ENCODE results near the gene CAMK1D. TPM values are rescaled to one million over a fixed set of nuclear protein-coding genes. Genes with fewer than 3 reads are reported as not detected.
A peak's percentile ranks its signal among the peaks of the same experiment; 100 is the strongest.

CAMK1D gene
- total RNA-seq, 1 donor from 2014 or later, result 22.5 TPM

DNA sequence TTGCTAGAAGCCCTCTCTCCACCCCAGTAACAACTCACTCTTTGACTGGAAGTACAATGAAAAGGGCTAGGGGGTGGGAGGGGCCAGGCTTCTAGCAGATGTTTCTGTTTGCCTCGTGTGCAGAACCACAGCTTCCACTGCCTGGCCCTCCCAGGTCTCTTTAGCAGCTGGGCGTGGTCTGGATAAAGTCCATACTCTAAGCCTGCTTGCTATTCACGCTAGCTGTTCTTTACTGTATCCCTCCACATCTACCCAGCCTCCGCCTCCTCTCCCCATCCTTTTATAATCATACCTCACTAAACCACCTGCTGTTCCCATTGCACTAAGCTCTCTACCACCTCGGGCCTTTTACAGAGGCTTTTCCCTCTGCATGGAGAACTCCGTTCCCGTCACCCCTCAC is 288.8 kb downstream of the CAMK1D start:
- DNase-seq (no peak), ATAC-seq (peak in 1 of 2 donors; percentile 21)
- no peak for TF ChIP-seq CTCF (IDR thresholded peaks at IDR 0.05)
- H3K4me1 ChIP-seq, result no peaks in the 10 kb centered on the region
- intact Hi-C loops (cut with DNase I), result no loop called here
- no peaks in the 10 kb centered on the region for H3K9me3 ChIP-seq
- H3K27me3 ChIP-seq (ENCODE audit: low read depth), result no peaks in the 10 kb centered on the region
- no peaks in the 10 kb centered on the region for H3K36me3 ChIP-seq
- no peak overlapping the region for H3K4me3 ChIP-seq
- H3K27ac ChIP-seq, result no peak overlapping the region

DNA sequence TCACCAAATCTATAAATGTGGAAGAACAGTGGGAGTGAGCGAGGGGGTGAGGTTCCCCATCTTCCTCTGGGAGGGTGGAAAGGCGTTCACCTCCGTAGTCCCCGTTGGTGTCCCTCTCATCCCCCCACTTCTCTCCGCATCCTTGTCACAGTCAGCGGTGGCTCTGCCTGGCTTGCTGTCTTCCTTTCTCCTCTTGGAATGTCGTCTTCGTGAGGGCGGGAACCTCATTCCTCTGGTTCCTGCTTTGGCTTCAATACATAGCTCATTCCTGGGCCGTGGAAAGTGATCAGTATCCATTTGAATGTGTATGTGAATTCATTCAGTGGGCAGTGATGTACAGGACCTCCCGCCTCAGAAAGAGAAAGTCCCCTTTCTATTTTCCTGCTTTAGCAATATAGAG is 289.4 kb downstream of the CAMK1D start:
- Histone ChIP-seq H3K9me3 (no peaks in the 10 kb centered on the region), H3K4me1 (no peaks in the 10 kb centered on the region), H3K27me3 (ENCODE audit: low read depth) (no peaks in the 10 kb centered on the region), H3K36me3 (no peaks in the 10 kb centered on the region), H3K4me3 (no peak overlapping the region), H3K27ac (no peak overlapping the region)
- ATAC-seq (no peak), DNase-seq (no peak)
- intact Hi-C loops (cut with DNase I), result no loop called here
- no peak for TF ChIP-seq CTCF (IDR thresholded peaks at IDR 0.05)

- ATAC-seq, result no peak
- DNase-seq, result no peak
- intact Hi-C loops (cut with DNase I), result no loop called here
- Histone ChIP-seq H3K27ac (no peak overlapping the region), H3K4me3 (no peak overlapping the region), H3K27me3 (ENCODE audit: low read depth) (no peaks in the 10 kb centered on the region), H3K36me3 (no peaks in the 10 kb centered on the region), H3K9me3 (no peaks in the 10 kb centered on the region), H3K4me1 (no peaks in the 10 kb centered on the region)
- TF ChIP-seq CTCF (IDR thresholded peaks at IDR 0.05), result no peak
Measured at GRCh38 chr10:12639996-12640944, 290.9 kb downstream of the CAMK1D start.

GRCh38 chr10:12642036-12642435 is 292.7 kb downstream of the CAMK1D start:
- Histone ChIP-seq H3K27ac (no peak overlapping the region), H3K4me1 (no peaks in the 10 kb centered on the region), H3K4me3 (no peak overlapping the region), H3K9me3 (no peaks in the 10 kb centered on the region), H3K27me3 (ENCODE audit: low read depth) (no peaks in the 10 kb centered on the region), H3K36me3 (no peaks in the 10 kb centered on the region)
- no peak for TF ChIP-seq CTCF (IDR thresholded peaks at IDR 0.05)
- ATAC-seq (no peak), DNase-seq (no peak)
- intact Hi-C loops (cut with DNase I), result no loop called here

DNA sequence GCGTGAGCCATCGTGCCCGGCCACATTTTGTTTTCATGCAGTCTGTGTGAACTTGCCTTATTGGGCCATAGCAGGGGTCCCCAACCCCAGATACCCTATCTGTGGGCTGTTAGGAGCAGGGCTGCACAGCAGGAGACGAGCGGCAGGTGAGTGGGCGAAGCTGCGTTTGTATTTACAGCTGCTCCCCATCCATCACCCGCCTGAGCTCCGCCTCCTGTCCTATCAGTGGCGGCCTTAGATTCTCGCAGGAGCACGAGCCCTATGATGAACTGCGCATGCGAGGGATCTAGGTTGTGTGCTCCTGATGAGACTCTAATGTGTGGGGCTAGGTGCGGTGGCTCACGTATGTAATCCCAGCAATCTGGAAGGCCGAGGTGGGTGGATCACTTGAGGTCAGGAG is 293.9 kb downstream of the CAMK1D start:
- TF ChIP-seq CTCF (IDR thresholded peaks at IDR 0.05), result no peak

More for the DNA sequence above, 293.9 kb downstream of the CAMK1D start:
- no peak overlapping the region for H3K27ac ChIP-seq
- no peaks in the 10 kb centered on the region for H3K4me1 ChIP-seq
- H3K9me3 ChIP-seq, result no peaks in the 10 kb centered on the region
- no peaks in the 10 kb centered on the region for H3K36me3 ChIP-seq
- intact Hi-C loops (cut with DNase I), result no loop called here
- no peak for DNase-seq
- no peak for ATAC-seq
- no peak overlapping the region for H3K4me3 ChIP-seq
- no peaks in the 10 kb centered on the region for H3K27me3 ChIP-seq (ENCODE audit: low read depth)
